Measurements from ENCODE around the gene SEMA3E.

Gene SEMA3E

GRCh38 chr7:83362871-83363550 is 285.9 kb downstream of the SEMA3E start:
- TF ChIP-seq GATA2 (IDR thresholded peaks at IDR 0.05; ENCODE audit: low read depth, low read length) = no peak
- no peak for TF ChIP-seq GATA3 (IDR thresholded peaks at IDR 0.05; ENCODE audit: low read depth, low read length)

- TF ChIP-seq GATA2 (IDR thresholded peaks at IDR 0.05; ENCODE audit: low read depth, low read length) (no peak), GATA3 (IDR thresholded peaks at IDR 0.05; ENCODE audit: low read depth, low read length) (no peak)
Measured at GRCh38 chr7:83359108-83359507, 289.8 kb downstream of the SEMA3E start.

GRCh38 chr7:83355143-83355542 is 293.8 kb downstream of the SEMA3E start:
- no peak for TF ChIP-seq GATA3 (IDR thresholded peaks at IDR 0.05; ENCODE audit: low read depth, low read length)
- no peak for TF ChIP-seq GATA2 (IDR thresholded peaks at IDR 0.05; ENCODE audit: low read depth, low read length)

- TF ChIP-seq GATA3 (IDR thresholded peaks at IDR 0.05; ENCODE audit: low read depth, low read length) = peak; percentile 96
- peak; percentile 94 for TF ChIP-seq GATA2 (IDR thresholded peaks at IDR 0.05; ENCODE audit: low read depth, low read length)
Measured at GRCh38 chr7:83347945-83348444, 300.9 kb downstream of the SEMA3E start.

- TF ChIP-seq GATA3 (IDR thresholded peaks at IDR 0.05; ENCODE audit: low read depth, low read length) (no peak), GATA2 (IDR thresholded peaks at IDR 0.05; ENCODE audit: low read depth, low read length) (no peak)
Measured at GRCh38 chr7:83339907-83340306, 309.0 kb downstream of the SEMA3E start.

- TF ChIP-seq GATA2 (IDR thresholded peaks at IDR 0.05; ENCODE audit: low read depth, low read length) (no peak), GATA3 (IDR thresholded peaks at IDR 0.05; ENCODE audit: low read depth, low read length) (no peak)
Measured at GRCh38 chr7:83338277-83338950, 310.5 kb downstream of the SEMA3E start.

- TF ChIP-seq GATA3 (IDR thresholded peaks at IDR 0.05; ENCODE audit: low read depth, low read length) (no peak), GATA2 (IDR thresholded peaks at IDR 0.05; ENCODE audit: low read depth, low read length) (no peak)
Measured at GRCh38 chr7:83337050-83337449, 311.9 kb downstream of the SEMA3E start.

- TF ChIP-seq GATA2 (IDR thresholded peaks at IDR 0.05; ENCODE audit: low read depth, low read length) (no peak), GATA3 (IDR thresholded peaks at IDR 0.05; ENCODE audit: low read depth, low read length) (no peak)
Measured at GRCh38 chr7:83326223-83326622, 322.7 kb downstream of the SEMA3E start.

- TF ChIP-seq GATA3 (IDR thresholded peaks at IDR 0.05; ENCODE audit: low read depth, low read length) (no peak), GATA2 (IDR thresholded peaks at IDR 0.05; ENCODE audit: low read depth, low read length) (no peak)
Measured at GRCh38 chr7:83325083-83325482, 323.9 kb downstream of the SEMA3E start.

GRCh38 chr7:83324596-83324995 is 324.3 kb downstream of the SEMA3E start:
- TF ChIP-seq GATA3 (IDR thresholded peaks at IDR 0.05; ENCODE audit: low read depth, low read length) = no peak
- TF ChIP-seq GATA2 (IDR thresholded peaks at IDR 0.05; ENCODE audit: low read depth, low read length) = no peak

- TF ChIP-seq GATA2 (IDR thresholded peaks at IDR 0.05; ENCODE audit: low read depth, low read length) (no peak), GATA3 (IDR thresholded peaks at IDR 0.05; ENCODE audit: low read depth, low read length) (no peak)
Measured at GRCh38 chr7:83321011-83321410, 327.9 kb downstream of the SEMA3E start.

- TF ChIP-seq GATA2 (IDR thresholded peaks at IDR 0.05; ENCODE audit: low read depth, low read length) (no peak), GATA3 (IDR thresholded peaks at IDR 0.05; ENCODE audit: low read depth, low read length) (no peak)
Measured at GRCh38 chr7:83313931-83314330, 335.0 kb downstream of the SEMA3E start.
